Measurements from ENCODE around the gene SORT1.
A peak's percentile ranks its signal among the peaks of the same experiment; 100 is the strongest.
"Not testable (repeated sequence)": the region's sequence is repeated elsewhere in the genome, so short reads cannot be mapped to it uniquely, and the experiment has no call there.

SORT1 gene

DNA sequence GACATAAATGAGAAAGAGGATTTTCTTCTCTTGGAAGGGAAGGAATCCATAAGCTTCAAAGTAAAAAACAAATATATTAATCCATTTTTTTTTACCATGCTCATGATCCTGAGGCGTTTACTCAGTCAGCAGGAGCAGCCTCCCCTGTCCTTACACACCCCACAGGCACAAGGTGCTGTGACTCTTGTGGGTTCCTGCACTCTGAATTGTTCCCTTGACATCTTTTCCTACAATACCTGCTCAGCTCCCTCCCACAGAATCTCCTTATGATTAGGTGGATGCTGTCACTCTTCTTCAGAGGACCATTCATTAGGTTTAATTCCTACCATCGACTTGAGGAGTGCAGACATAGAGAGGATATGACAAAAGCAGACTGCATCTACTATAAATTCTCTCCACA is 104.7 kb downstream of the SORT1 start:
- DNase-seq = no peak

DNA sequence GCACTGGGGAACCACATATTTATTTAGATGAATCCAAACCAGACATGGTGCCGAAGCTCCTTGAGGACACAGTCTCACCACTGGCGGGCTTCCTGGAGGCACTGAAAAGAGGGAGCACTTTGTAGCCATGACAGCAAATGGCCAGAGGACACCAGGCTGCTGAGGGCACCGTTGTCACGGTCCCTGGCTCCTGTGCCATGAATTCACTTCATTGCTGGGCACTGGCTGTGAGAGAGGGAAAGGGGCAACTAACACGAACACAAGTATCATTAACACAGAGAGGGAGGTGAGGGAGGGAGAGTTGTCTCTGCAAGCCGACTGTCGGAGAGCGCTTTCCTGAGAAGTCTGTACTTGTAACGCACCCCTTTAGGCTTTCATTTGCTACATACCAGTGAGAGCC is 105.4 kb downstream of the SORT1 start:
- no peak for DNase-seq

DNA sequence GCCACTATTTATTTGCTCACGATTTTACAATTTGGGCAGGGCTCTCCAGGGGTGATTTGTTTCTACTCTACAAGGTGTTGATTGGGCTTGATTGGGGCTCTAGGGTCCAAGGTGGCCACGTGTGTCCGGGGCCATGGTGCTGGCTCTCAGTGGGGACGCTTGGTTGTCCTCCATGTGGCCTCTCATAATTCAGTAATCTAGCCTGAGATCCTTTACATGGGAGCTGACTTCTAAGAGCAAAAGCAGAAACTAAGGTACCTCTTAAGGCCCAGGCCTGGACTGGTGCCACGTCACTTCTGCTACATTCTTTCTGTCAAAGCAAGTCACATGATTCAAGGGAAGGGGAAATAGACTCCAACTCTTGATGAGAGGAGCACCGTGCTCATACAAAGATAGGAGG is 106.7 kb downstream of the SORT1 start:
- peak; percentile 52 for DNase-seq

GRCh38 chr1:109290137-109290536 is 107.6 kb downstream of the SORT1 start:
- DNase-seq = no peak

GRCh38 chr1:109286762-109287161 is 111.0 kb downstream of the SORT1 start:
- not testable (repeated sequence) for DNase-seq

DNA sequence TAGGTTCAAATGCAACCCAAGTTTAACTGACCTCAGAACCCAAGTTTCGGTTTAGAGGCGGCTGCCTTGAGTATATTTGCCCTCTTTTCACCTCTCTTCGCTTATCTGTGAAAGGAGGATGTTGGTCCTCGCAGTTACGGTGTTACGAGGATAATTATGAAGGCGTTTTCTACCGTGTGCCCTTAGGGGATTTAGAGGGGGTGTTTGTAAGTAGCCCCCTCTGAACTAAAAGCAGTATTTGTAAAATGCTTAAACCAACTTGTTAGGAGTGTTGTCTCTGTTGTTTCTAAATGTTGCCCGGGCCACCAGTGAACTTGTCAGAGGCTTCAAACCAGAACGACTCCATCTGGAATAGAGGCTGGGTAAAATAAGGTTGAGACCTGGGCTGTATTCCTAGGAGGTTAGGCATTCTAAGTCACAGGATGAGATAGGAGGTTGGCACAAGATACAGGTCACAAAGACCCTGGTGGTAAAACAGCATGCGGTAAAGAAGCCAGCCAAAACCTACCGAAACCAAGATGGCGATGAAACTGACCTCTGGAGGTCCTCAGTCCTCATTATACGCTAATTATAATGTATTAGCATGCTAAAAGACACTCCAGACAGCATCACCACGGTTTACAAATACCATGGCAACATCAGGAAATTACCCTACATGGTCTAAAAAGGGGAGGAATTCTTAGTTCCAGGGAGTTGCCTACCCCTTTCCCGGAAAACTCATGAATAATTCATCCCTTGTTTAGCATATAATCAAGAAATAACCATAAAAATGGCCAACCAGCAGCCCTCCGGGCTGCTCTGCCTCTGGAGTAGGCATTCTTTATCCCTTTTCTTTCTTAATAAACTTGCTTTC is 113.7 kb downstream of the SORT1 start:
- no peak for DNase-seq

DNA sequence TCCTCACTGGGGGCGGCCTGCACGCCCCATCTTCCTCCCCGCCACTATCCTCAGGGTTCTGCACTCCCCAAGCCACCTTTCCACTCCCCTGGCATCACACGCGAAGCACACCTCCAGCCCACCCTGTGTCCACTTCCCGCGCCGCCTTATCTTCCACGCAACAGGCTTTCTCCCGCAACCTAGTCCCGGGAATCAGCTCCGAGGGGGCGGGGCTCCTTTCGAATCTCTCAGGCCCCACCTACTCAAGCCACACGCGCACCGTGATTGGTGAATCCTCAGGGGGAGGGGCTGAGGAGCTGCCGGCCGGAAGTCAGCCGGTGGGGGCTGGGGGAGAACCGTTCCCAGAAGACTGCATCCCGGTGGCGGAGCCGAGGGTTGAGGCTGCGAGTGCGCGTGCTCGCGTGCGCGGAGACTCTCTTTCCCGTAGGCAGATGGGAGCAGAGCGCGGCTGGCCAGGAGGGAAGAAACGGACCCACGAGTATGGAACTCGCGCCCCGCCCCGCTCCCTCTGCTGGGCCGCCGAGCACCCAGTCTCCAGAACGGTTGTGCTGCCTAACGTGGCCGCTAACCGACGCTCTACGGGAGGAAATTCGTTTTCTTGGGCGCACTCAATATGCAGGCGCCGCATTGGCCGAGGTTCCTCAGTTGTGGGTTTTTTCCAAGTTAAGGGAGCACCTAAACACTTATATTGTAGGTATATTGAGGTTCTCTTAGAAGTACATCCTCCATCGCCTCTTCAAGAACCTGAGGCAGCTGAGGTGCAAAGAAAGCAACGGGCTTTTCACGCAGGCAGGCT is 114.6 kb downstream of the SORT1 start, which contains the start of gene PSRC1:
PSRC1 (minus strand) TSS at position 194 of the 796 bp plus-strand sequence.
- DNase-seq = peak; percentile 97

GRCh38 chr1:109282497-109282951 is 115.2 kb downstream of the SORT1 start:
- no peak for DNase-seq

DNA sequence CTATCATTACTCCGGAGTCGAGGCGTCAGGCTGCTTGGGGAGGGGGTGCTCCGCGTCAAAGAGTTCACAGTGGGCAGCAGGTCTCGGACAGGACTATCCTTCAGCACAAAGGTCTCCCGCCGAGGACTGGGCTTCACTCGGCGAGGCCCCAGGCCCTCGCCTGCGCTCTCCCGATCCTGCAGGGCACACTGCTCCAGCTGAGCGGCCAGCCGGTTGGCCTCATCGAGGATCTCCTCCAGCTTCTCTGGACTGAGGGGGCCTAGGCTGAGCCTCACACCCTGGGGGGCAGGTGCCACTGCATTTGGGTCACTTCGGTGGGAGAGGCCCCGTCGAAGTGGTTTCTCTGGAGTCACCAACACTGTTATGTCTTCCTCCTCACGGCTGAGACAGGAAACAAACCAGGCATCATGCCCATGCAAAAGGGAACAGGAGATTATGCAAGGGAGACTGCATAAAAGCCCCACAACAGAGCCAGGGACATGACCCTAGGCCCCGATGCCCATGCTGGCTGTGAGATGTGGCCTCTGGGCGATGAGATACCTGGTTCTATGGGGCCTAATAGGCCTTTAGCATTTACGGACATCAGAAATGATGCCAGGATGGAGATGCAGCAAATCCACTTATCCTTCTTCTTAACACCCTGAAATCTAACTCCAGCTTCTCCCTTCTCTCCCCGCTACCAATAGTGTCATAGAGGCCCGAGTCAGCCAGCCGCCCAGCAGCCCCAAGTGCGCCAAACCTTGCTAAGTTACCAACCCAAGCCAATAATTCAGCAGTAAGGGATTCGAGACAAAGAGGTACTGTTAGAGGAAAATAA is 115.8 kb downstream of the SORT1 start:
- peak; percentile 39 for DNase-seq

DNA sequence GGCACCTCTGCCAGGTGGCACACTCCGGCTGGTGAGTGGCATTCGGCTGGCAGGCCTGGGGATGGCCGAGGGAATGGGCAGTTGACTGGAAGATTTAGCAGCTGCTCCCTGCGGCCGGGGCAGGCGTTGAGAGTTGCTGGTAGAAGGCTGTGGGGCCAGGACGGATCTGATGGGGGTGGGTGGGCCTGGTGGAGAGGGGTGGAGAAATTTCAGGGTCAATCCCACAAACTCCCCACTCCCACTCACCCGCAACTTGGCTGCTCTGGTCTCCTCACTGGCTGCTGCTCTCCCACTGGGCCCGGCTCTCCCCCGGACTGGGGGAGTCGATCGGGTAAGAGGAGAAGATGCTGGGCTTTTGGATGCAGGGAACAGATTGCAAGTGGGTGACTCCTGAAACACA is 116.9 kb downstream of the SORT1 start:
- DNase-seq = no peak

GRCh38 chr1:109279615-109280278 is 118.0 kb downstream of the SORT1 start:
- DNase-seq = no peak

DNA sequence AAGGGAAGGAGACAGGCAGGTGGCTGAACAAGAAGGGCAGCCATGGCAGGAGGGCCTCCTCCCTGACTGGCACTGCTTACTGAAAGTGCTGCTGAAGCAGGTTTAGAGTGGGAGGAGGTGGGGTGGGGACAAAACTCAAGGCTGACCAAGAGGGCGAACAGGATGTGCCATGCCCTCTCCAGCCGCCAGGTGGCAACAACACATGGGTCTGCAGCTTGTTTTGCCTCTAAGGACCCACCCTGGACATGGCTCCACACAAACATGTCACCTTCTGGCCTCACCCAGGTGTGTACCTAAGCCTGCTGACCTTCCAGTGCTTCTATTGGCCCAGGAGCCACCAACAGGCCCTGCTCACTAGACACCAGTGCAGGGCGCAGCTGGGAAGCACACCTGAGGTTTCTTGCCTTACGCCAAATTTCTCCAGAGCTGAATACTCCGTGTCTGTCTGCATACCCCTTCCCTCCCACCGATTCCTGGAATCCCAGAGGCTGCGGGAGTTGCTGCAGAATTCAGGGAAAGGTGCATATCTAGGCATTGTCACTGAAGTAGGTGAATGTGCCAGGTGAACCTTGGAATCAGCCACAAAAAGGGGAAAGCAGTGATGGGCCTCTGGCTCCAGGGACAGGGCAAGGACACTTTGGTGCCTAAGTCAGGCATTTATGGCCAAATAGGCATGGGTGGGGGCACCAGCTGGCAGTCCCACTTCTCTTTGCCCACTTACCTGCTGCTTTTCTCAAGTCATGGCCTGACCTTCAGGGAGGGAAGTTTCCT is 120.1 kb downstream of the SORT1 start:
- peak; percentile 86 for DNase-seq

DNA sequence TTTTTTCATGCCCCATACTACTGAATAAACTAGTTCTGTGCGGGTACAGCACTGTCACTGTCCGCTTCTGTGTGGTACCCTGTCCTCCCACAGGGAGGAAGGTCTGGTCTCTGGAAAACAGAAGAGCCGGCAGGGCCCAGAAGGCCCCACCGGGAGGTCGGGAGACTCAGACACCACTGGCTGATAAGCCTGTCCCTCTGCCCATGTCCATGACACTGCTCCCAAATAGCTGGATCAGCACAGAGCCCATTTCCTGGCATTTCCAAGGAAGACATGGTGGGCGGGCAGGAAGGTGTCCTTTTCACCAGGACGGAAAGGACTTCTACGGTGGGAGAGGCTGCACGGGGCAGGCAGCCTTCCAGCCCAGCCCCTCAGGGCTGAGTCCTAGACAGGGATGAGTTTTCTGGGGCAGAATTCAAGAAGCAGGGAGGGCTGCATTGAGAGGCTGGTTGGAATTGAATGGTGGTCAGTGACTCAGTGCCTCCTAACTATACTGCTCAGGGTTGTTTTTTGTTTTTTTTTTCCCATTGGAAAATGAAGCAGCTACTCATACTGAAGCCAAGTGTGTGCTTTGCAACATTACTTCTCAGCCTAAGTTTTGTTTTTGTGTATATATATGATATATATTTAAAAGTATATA is 121.9 kb downstream of the SORT1 start:
- DNase-seq = no peak

- DNase-seq = no peak
Observed at GRCh38 chr1:109274533-109275476, 122.9 kb downstream of the SORT1 start.

GRCh38 chr1:109273570-109274288 is 124.0 kb downstream of the SORT1 start:
- DNase-seq = no peak

- DNase-seq = no peak
Observed at GRCh38 chr1:109272831-109273547, 124.7 kb downstream of the SORT1 start.

GRCh38 chr1:109272021-109272799 is 125.5 kb downstream of the SORT1 start:
- DNase-seq = no peak

DNA sequence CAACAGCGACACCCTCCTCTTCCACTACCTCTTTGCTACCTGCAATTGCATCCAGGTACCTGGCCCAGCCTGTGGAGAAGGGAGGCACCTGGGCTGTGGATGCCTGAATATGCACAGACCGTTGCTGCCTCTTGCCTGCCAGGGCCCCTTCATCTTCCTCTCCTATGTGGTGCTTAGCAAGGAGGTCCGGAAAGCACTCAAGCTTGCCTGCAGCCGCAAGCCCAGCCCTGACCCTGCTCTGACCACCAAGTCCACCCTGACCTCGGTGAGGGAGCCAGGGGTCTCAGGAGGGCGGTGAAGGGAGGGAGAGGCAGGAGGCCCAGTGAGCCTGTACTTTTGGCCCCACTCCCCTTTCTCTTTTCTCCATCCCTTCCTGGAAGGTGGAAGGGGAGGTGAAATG is 126.3 kb downstream of the SORT1 start:
- no peak for DNase-seq

Measured in hematopoietic multipotent progenitor cell treated with erythropoietin and hydrocortisone succinate and interleukin-3 and kit ligand, for 6 days (in vitro differentiated cells).